SIG-M5 treated with dmso at 0.1 percent for 504 hours (cell line): Measurements from ENCODE around the gene GMPR.
A peak's percentile ranks its signal among the peaks of the same experiment; 100 is the strongest.

Experiments
- DNase-seq: peaks from one replicate; lab custom pipeline; 2025; ENCODE audit not compliant: unreplicated experiment; lab: John Stamatoyannopoulos, UW

GMPR gene

DNA sequence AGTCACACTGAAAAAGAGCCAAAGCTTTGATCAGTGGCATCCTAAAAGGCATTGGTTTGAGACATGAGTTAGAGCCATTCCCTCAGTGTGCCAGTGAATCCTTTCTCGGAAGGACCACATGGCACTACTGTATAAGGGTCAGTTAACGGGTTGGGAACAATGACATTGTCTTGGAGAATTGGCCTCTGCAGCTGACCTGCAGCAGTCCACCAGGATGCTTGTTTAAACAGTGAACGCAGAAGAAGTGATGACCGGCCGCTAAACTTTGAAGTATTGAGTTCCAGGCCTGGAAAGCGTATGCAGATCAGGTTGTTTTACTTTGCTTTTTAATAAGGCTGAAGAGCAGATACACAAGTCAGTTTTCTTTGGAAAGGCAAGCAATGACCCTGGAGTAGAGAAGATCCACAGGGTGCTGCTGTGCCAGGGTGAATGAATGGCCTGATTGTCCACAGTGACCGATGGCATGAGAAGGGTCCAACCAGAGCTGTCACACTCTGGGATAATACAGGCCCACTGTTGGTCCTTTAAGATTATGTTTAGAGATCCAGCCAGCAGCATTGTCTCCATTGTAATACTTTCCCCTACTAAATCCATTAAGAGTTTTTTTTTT lies 57.8 kb downstream of the GMPR start:
- no peak for DNase-seq

DNA sequence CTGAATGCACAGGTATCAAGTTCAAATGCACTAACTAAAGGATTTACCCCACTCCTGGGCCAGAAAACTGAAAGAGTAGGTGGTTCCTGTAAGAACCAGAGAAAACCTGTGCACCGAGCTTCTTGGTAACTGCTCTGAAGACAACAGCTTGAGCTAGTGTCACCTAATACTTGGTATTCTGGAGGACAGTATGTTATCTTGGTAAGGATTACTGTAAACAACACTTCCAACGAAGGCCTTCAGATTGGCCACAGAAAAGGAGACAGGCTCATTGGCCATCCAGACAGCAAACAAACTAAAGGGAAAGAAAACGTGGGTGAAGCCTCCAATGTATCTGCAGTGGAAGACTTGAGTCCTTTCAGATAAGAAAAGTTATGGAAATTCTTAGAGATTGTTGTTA lies 61.5 kb downstream of the GMPR start:
- DNase-seq, result no peak

DNA sequence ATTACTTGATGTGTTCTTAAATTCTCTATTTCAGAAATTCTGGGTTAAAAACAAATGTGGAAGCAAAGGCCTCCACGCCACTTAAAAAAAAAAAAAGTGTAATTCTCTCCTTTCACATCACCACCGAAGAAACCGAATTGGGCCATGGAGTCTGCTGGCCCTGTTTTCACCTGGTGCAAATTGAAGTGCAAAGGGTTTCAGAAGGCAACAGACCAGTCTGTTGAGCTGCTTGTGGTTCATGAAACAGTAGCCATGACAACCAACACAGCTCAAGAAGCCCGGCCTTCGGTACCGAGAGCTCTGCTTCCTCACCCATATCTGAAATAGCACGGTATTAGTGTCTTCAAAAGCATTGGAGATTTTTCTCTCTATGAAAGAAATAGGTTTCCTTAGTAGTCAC lies 63.1 kb downstream of the GMPR start:
- DNase-seq, result no peak

DNA sequence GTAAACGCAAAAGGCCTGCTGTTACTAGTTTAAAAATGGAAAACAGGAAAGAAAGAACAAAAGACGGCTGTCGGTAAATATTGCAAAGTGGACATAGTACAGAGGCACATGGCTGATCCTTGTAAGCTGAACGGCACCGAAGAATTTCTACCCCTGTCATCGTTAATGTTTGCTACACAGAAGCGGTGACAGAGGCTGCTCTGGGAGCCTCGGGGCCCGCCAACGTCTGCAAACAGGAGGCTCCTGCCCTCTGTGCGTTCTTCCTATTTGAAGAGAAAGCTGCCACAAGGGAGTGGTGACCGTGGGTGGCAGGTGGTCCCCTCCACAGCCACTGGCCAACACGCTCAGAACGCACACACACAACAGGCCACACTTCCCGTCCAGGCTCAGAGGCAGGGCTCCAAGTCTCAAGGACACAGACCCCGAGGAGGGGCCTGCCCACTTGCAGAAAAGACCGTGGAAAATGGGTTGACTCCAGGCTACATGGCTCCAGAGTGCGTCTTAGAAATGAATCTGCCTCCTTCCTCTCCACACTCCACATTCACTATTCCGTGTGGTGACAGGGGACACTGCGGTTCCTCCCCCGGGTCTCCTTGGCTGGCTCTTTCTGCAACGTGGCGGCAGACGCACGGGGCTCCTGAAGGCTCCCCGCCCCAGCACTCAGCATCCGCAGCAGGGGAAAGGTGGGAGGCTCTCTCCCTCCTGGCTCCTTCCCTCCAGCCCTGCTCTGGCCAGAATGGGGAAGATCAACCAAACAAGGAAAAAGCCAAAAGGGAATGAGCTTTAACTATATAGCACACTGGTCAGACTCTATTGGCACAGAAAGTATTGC lies 64.5 kb downstream of the GMPR start:
- DNase-seq, result no peak

- peak; percentile 85 for DNase-seq
Measured at GRCh38 chr6:16305246-16305725, 66.9 kb downstream of the GMPR start.

DNA sequence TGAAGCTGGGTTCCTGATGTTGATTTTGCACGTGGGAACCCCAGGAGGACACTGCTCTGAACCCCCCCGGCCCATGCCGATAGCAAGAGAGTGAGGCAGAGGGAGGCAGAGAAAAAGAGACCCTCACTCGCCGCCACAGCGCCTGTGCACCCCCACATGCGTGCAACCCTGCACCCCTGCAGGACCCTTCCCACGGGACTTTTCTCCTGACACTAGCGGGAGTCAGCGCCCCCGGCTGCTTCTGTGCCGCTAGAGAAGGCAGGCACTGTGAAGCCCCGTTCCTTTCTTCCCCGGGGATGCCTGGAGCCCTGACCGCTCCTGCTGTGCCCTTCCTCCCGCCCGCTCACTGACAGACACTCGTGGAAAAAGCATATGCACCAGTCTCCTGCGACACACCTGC lies 67.4 kb downstream of the GMPR start:
- DNase-seq, result no peak

DNA sequence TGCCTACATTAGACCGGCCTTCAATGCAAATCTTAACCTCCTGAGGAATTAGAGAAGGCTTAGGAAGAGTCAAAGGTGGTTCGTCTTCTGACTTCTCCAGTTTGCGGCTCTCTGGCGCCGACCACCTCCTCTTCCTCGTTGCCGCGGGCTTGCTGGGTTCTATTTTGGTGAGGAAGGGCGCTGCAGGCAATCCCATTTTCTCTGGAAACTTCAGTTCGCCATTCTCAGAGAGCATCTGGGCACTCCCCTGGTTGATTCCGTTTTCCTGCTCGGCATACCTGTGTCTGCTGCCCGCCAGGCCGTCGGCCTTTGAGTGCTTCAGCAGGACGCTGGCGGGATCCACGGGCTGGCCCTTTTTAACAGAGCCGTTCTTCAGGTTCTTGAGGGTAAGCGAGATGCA lies 67.9 kb downstream of the GMPR start:
- no peak for DNase-seq

GRCh38 chr6:16311763-16312162 lies 73.4 kb downstream of the GMPR start:
- DNase-seq, result no peak

- no peak for DNase-seq
Measured at GRCh38 chr6:16313732-16314131, 75.3 kb downstream of the GMPR start.

GRCh38 chr6:16314296-16314695 lies 75.9 kb downstream of the GMPR start:
- no peak for DNase-seq

DNA sequence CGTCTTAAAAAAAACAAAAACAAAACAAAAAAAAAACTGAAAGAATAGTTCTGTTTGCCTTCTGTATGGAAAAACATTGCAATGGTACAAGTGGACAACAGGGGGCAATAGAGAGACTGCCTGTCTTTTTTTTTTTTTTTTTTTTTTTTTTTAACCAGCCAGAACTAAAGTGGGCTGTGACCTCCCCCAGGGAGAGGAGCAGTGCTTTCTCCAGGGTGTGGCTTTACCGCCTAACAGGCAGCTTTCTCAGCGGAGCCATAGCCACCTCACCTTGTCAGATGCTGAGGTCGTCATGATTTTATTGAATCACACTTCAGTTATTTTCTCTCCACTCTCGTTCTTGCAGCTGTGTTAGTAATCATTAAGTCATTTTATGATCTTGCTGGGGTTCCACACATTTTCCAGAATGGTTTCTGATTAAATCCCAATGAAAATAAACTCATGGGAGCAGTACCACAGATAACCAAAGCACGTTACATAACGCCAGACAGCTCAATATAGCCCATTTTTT lies 78.4 kb downstream of the GMPR start:
- peak; percentile 46 for DNase-seq

DNA sequence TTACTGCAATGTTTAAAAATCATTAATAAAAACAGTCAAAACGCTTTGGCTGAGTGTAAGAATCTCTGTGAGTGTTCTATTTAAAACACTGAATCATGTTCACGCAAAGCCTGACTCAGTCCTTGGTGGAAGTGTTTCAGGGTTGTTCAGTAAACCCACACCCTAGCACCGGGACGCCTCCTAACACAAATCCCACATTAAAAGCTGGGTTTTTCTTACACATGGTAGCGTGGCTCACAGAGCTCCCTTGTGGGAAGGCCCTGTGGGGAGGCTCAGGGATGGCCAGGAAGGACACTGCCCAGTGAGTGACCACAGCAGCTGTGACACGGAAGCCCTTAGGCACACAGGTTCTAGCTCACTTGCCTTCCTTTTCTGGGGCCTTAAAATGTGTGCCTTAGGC lies 80.2 kb downstream of the GMPR start:
- DNase-seq, result no peak

- DNase-seq, result no peak
Measured at GRCh38 chr6:16318953-16319720, 80.8 kb downstream of the GMPR start.

GRCh38 chr6:16319813-16320532 lies 81.6 kb downstream of the GMPR start:
- DNase-seq, result peak; percentile 70

DNA sequence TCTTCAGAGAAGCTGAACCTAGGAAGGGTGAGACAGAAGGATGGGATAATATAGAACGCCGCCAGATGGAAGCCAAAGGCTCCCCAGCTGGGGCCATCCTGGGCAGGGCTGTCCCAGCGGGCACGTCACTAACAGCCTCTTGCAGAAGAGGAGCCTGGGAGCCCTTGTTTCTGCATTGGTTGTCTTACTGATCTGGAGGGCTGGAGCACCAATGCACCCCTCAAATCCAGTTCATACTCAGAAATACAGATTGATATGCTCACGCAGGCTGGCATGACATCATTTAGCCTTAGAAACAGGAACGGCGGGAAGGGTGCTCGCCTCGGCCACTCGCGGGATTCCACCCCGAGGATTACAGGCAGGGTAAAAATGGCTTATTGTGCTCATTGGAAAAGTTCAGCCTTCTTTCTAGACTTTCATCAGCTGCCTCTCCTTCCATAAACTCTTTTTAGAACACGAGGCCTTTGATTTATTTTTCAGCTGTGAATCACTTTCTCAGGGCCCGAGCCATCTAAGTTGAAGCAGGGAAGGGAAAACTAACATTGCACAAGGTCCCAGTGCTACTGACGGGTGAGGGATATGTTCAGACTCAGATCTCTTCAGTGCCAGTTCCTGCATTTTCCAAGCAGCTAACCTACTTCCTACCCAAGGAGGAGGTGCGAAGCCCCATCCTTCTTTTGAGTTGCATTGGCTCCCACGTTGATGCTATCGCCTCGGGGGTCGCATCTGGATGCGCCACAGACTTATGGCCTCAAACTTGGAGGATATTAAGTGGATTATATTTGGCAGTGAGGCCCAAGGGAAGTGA lies 82.3 kb downstream of the GMPR start:
- DNase-seq, result no peak

DNA sequence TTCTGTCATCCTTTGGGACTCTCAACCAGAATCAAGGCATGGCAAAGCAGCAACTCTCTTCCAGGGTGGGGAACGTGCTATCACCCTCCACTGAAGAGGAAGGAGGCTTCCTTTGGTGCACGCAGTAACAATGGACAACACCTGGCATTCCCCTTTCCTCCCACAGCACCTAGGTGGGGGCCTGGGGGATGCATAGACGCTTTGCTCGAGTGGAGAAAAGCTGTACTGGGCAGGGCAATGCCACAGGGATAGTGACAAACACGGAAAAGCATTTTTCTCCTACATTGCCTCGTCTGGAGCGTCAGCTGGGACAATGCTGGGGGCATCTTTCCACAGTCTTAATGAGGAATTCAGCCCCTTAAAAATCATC lies 82.9 kb downstream of the GMPR start:
- no peak for DNase-seq

DNA sequence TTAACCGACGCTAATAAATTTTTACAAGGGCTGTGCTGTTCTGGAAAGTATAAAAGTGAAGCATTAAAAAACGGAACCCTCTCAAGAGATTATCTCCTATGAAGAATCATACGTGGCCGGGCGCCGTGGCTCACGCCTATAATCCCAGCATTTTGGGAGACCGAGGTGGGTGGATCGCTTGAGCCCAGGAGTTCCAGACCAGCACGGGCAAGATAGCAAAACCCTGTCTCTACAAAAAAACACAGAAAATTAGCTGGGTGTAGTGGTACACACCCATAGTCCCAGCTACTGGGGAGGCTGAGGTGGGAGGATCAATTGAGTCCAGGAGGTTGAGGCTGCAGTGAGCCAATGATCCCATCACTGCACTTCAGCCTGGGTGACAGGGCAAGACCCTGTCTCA lies 83.4 kb downstream of the GMPR start:
- no peak for DNase-seq

DNA sequence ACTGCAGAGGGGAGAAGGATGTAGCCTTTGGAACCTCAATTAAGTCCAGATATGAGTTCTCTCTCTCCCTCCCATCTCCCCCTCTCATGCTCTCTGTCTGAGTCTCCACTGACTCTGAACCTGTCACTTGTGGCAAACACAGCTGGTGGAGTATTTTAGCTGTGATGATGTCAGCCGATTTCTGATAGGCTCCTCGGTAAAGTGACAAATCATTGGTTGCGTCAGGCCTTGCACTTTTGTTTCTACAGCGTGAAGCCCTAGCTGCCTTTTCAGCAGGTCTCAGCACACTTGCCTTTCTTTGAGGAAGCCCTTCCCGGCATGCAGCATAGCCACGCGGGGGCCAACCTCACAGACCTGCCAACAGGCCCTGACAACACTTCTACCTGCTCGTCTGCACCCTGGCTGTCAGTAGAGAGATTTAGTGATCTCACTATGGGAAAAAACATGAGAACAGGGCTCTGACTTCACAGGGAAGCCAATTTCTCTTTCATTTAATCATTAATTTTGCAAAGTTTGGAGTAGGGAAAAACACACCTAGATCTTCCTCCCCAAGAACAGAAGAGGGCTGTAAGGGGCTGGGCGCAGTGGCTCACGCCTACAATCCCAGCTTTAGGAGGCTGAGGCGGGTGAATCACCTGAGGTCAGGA lies 84.4 kb downstream of the GMPR start:
- peak; percentile 88 for DNase-seq

GRCh38 chr6:16324184-16324583 lies 85.8 kb downstream of the GMPR start:
- no peak for DNase-seq
